Amniotic epithelial cell (primary cell): ENCODE data around the gene GRK1.

Experiments
- DNase-seq: peaks from one replicate; pipeline ENCODE4 v3.0.0-alpha.2; 2010; ENCODE audit warnings: low read depth

GRK1 gene

GRCh38 chr13:113632706-113633484, 34.1 kb upstream of the GRK1 start:
- DNase-seq: no peak

DNA sequence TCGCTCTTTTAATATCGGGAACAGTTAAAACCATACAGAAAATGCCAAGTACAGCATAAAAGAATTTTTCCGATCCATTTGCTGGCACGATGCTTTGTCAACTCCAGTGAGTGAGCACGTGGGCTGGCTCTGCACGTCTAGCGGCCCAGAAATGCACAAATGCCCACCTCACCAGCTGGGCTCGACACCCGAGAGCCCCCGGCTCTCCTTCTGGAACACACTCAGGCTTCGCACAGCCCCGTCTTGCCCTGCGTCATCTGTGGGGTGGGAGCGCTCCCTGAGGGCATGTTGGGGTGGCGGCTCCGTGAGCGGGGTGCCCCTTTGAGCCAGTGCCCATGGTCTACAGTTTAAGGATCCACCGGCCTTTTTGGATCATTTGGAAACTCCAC, 33.5 kb upstream of the GRK1 start:
- DNase-seq: no peak

DNA sequence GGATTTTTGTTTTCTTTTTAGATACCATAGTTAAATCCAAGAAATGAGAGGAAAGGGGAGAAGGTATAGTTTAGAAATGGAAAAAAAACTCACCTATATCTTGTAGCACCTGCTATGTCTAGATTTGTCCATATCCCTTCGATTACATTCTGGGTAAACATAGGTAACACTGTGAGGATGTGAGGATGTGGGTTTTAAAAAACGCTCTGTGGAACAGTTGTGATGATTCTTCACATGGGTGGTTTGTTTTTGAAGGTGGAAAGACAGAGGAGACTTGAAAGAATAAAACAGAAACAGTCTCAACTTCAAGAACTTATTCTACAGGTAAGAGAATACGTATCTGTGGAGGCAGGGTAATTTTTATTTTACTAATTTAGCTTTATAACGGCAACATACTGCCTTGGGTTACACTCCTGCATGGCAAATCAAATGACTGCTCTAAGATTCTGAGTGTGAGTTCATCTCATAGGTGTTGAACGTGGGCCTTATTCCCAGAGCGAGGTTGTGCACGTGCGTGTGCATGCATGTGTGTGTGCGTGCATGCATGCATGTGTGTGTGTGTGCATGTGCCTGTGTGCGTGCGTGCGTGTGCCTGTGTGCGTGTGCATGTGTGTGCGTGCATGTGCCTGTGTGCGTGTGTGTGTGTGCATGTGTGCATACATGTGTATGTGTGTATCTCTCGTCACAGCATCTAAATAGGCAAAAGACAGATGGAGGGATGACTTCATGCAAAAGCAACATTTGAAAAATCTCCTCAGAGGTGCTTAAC, 32.6 kb upstream of the GRK1 start:
- DNase-seq: no peak

DNA sequence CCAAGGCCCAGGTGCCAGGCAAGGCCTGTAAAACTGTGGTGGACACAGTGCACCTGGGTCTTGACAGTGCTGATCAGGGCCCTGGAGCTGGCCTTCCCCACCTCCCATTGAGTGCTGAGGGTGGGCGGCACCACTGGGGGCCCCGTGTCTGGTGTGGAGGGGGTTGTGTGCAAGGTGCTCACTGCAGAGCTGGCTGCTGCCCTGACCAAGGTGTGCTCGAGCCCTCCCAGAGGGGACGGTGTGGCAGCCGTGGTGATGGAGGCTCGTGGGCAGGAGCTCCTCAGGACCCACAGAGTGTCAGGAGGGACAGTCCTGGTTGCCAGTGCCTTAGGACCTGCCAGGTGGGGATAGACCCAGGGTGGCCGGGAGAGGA, 32.0 kb upstream of the GRK1 start:
- no peak for DNase-seq

DNA sequence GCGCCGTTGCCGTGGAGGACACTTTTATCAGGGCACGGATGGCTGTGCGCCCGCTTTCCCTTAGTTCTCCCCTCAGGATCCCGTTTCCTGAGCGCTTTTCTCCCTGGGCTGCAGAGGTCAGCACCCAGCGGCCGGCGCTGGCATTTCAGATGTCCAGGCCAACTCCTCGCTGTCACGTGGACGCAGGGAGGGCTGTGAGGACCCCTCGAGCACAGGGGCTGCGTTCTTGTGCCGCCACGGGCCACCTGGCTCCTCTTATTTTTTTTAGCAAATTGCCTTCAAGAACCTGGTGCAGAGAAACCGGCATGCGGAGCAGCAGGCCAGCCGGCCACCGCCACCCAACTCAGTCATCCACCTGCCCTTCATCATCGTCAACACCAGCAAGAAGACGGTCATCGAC, 31.3 kb upstream of the GRK1 start:
- DNase-seq: no peak

DNA sequence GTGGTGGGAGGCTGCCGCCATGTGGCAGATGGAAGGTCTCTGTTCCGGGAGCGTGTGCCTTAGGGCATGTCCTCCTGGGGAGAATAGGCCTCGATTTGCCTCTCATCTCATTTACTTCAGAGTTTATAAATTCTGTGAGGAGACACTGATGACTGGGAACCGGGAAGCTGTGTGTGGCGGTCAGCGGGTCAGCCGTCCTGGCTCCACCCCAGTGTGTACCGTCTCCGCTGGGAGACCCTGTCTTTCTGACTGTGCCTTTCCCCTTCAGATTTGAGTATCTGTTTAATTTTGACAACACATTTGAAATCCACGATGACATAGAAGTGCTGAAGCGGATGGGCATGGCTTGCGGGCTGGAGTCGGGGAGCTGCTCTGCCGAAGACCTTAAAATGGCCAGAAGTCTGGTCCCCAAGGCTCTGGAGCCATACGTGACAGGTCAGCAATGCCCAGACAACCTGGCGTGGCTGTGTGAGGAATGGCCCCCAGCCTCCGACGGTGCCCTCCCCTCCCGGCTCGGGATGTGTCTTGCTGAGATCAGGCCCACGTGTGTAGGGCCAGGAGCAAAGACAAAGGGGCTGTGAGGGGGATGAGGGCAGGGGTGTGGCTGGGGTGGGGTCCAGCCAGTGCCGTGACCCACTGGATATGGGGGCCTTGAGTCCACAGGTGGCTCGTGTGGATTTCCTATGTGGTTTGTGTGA, 30.6 kb upstream of the GRK1 start:
- DNase-seq: no peak

- no peak for DNase-seq
Measured at GRCh38 chr13:113637262-113638160, 29.5 kb upstream of the GRK1 start.

- DNase-seq: no peak
Measured at GRCh38 chr13:113638173-113638746, 28.8 kb upstream of the GRK1 start.

- DNase-seq: no peak
Measured at GRCh38 chr13:113638806-113639205, 28.2 kb upstream of the GRK1 start.

- DNase-seq: no peak
Measured at GRCh38 chr13:113639616-113640262, 27.3 kb upstream of the GRK1 start.

DNA sequence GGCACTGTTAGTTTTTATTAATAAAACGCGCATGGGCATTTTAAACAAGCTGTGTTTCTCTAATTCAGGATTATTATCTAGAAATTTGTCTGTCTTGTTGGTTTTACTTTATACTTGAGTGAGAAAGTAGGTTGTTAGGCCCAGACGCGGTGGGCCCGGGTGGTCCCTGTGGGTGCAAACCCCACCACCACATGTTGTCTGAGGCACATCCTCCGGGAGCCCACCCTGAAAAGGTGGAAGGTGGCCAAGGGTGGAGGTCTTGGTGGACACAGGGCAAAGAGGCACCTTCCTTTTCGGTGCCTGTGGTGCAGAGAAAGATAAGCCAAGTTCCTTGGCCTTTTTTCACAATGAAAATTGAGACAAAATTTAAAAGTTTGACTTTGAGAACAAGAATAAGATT, 25.6 kb upstream of the GRK1 start:
- DNase-seq: no peak

DNA sequence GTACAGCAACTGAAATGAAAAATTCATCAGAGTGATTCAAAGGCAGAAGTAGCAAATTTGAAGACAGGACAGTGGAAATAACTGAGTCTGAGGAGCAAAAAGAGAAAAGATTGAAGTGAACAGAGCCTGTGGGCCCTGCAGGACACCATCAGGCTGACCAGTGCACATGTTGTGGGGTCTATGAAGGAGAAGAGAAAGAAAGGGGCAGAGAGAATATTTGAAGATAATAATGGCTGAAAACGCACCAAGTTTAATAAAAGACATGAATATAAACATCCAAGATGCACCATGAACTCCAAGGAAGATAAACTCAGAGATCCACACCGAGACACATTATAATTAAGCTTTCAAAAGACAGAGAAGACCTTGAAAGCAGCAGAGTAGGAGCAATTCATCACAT, 24.5 kb upstream of the GRK1 start:
- DNase-seq: no peak

GRCh38 chr13:113643593-113643992, 23.4 kb upstream of the GRK1 start:
- no peak for DNase-seq

DNA sequence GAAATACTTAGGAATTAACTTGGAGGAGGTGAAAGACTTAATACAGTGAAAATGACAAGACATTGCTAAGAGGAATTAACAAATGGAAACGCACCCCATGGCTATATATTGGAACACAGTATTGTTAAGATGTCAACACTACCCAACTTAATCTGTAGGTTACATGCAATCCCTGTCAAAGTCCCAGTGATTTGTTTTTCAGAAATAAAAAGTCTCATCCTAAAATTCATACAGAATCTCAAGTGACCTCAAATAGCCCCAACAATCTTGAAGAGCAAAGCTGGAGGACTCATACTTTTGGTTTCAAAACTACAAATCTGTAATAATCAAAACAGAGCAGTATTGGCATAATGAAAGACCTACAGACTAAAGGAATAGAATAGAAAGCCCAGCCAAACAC, 22.2 kb upstream of the GRK1 start:
- no peak for DNase-seq

DNA sequence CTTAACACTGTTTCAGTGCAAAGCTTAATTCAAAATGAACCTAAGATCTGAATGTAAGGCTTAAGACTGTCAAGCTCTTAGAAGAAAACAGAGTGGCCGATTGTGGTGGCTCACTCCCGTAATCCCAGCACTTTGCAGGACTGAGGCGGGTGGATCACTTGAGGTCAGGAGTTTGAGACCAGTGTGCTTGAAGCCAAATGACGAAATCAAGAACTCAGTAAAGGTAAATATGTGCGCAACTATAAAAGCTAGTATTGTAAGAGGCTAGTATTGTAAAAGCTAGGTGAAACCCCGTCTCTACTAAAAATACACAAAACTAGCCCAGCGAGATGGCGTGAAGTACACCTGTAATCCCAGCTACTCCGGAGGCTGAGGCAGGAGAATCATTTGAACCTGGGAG, 21.7 kb upstream of the GRK1 start:
- no peak for DNase-seq

- no peak for DNase-seq
Measured at GRCh38 chr13:113646376-113646775, 20.6 kb upstream of the GRK1 start.

DNA sequence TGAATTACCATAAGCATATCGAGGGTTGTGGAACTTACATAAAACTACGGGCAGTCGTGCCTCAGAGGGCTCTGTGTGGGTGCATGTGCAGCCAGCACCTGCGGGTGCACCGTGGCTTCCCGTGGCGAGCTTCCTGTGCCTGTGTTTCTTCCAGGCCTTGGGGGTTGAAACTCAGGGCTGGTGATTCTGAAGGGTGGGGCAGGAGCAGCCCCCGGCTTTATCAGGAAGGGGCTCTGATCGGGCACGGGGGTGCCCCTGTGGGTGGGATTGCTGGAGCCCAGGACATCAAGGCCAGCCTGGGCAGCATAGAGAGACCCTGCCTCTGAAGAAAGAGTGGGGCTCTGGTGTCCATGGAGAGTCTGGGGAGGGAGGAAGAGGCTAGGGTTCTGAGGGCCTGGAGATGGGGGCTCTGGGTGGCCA, 20.1 kb upstream of the GRK1 start:
- no peak for DNase-seq

- no peak for DNase-seq
Measured at GRCh38 chr13:113647351-113648215, 19.4 kb upstream of the GRK1 start.

DNA sequence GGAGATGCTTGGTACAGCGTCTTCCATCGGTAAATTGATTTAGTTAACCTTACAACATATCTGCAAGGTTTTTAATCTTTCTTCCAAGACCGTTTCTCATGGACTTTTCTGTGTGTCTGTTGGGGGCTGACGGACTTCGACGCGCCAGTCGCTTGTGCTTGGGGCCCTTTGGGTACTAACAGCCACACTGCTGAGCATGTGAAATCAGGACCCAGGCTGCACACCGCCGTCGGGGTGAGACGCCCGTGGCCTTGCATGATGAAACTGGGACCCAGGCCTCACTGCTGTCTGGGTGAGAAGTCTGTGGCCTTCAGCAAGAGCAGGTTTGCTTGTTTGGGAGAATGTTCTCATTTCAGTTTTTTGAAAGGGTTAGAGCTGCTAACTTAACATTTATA, 18.8 kb upstream of the GRK1 start:
- no peak for DNase-seq

DNA sequence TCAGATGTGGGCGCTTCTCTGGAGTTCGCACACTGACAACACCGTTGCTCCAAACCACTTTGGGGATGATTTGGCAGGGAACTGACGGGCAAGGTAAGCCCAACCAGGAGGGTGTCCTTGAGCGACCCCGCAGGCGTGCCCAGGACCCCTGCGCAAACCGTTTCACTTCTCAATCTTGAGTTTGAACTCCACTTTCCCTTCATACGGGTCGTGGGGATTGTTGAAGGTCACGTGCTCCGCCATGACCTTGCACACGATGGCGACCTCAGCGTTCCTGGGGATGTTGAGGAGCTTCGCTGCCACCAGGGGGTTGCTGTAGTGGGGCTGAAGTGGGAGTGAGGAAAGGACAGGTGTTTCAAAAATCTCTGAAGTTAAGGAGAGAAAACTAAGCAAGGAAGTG, 17.8 kb upstream of the GRK1 start:
- DNase-seq: no peak
